Osteoblast (primary cell): ENCODE data around the gene PRKAG3. TPM values are rescaled to one million over a fixed set of nuclear protein-coding genes. Genes with fewer than 3 reads are reported as not detected.

Source experiments
- DNase-seq: peaks from one replicate; pipeline ENCODE4 v3.0.0; 2011; ENCODE audit warnings: low spot score, mixed read lengths; ENCODE audit not compliant: insufficient read length; ENCODE audit errors: missing footprints
- H2AFZ ChIP-seq: 2 replicates; pipeline ENCODE4 v1.6.0; 2011; ENCODE audit warnings: mild to moderate bottlenecking, low read length
- H3K27ac ChIP-seq: 2 replicates; pipeline ENCODE4 v1.5.1; 2011; ENCODE audit warnings: mild to moderate bottlenecking, low read depth, low read length, moderate library complexity
- H3K27me3 ChIP-seq: 2 replicates; pipeline ENCODE4 v1.6.0; 2012; ENCODE audit warnings: mild to moderate bottlenecking, control low read depth, inconsistent platforms, low read length, moderate library complexity; ENCODE audit not compliant: insufficient read depth
- H3K36me3 ChIP-seq: 2 replicates; pipeline ENCODE4 v1.5.1; 2011; ENCODE audit warnings: mild to moderate bottlenecking, low read length, control low read depth, moderate library complexity; ENCODE audit not compliant: insufficient read depth
- H3K4me1 ChIP-seq: 2 replicates; pipeline ENCODE4 v1.5.1; 2011; ENCODE audit warnings: mild to moderate bottlenecking, low read length, control low read depth, moderate library complexity; ENCODE audit not compliant: insufficient read depth
- H3K4me2 ChIP-seq: 2 replicates; pipeline ENCODE4 v1.6.0; 2011; ENCODE audit warnings: mild to moderate bottlenecking, low read length; ENCODE audit not compliant: insufficient read depth
- H3K4me3 ChIP-seq: fragments of 200-600 bp; sonication (generic); 3 replicates; pipeline ENCODE4 v1.5.1; 2012; ENCODE audit warnings: mild to moderate bottlenecking, low read length, inconsistent platforms; ENCODE audit not compliant: insufficient read depth
- H3K79me2 ChIP-seq: 2 replicates; pipeline ENCODE4 v1.6.0; 2012; ENCODE audit warnings: mild to moderate bottlenecking, low read length, control low read depth, inconsistent platforms; ENCODE audit not compliant: insufficient read depth
- H3K9me3 ChIP-seq: 2 replicates; pipeline ENCODE4 v1.5.1; 2011; ENCODE audit warnings: low read depth, low read length, control low read depth
- H4K20me1 ChIP-seq: 2 replicates; pipeline ENCODE4 v1.6.0; 2012; ENCODE audit warnings: mild to moderate bottlenecking, low read length, control low read depth; ENCODE audit not compliant: insufficient read depth
- CTCF ChIP-seq: IDR thresholded peaks from 2 replicates; pipeline ENCODE4 v1.5.1; 2011; ENCODE audit warnings: mild to moderate bottlenecking, low read depth, low read length, moderate library complexity; ENCODE audit errors: extremely low read depth
- total RNA-seq: library from RNA; depleted of rRNA; stranded (reverse); fragments of >200 nt; gene quantifications from 2 replicates; pipeline ENCODE4 v1.2.3, GENCODE V29; 2012

Gene PRKAG3
- total RNA-seq, 1 donor = under 0.01 TPM

GRCh38 chr2:218878926-218879761 is 47.5 kb upstream of the PRKAG3 start:
- Histone ChIP-seq H3K36me3 (no peaks in the 10 kb centered on the region), H3K4me2 (no peak overlapping the region), H3K27me3 (peaks cover 88% of the 10 kb centered on the region), H3K4me1 (no peaks in the 10 kb centered on the region), H3K4me3 (no peak overlapping the region), H4K20me1 (peaks cover 11% of the 10 kb centered on the region), H3K79me2 (no peaks in the 10 kb centered on the region), H3K27ac (no peak overlapping the region), H3K9me3 (no peaks in the 10 kb centered on the region), H2AFZ (no peak overlapping the region)
- DNase-seq = no peak
- TF ChIP-seq CTCF = no peak

- no peak for TF ChIP-seq CTCF
- no peaks in the 10 kb centered on the region for H3K4me1 ChIP-seq
- peaks cover 11% of the 10 kb centered on the region for H4K20me1 ChIP-seq
- no peak overlapping the region for H3K4me3 ChIP-seq
- no peak overlapping the region for H3K27ac ChIP-seq
- peaks cover 90% of the 10 kb centered on the region for H3K27me3 ChIP-seq
- no peaks in the 10 kb centered on the region for H3K79me2 ChIP-seq
- H3K9me3 ChIP-seq = no peaks in the 10 kb centered on the region
- no peak overlapping the region for H3K4me2 ChIP-seq
- no peaks in the 10 kb centered on the region for H3K36me3 ChIP-seq
- DNase-seq = no peak
- H2AFZ ChIP-seq = no peak overlapping the region
Measured at GRCh38 chr2:218878486-218878885, 46.9 kb upstream of the PRKAG3 start.

GRCh38 chr2:218877891-218878290 is 46.3 kb upstream of the PRKAG3 start:
- Histone ChIP-seq H3K27me3 (peaks cover 92% of the 10 kb centered on the region), H2AFZ (no peak overlapping the region), H3K4me1 (no peaks in the 10 kb centered on the region), H3K4me3 (no peak overlapping the region), H3K27ac (no peak overlapping the region), H3K4me2 (no peak overlapping the region), H3K36me3 (no peaks in the 10 kb centered on the region), H3K79me2 (no peaks in the 10 kb centered on the region), H4K20me1 (peaks cover 11% of the 10 kb centered on the region), H3K9me3 (no peaks in the 10 kb centered on the region)
- DNase-seq = no peak
- no peak for TF ChIP-seq CTCF

- Histone ChIP-seq H3K79me2 (no peaks in the 10 kb centered on the region), H4K20me1 (peaks cover 11% of the 10 kb centered on the region), H3K4me1 (no peaks in the 10 kb centered on the region), H3K4me3 (no peak overlapping the region), H3K27me3 (peaks cover 92% of the 10 kb centered on the region), H3K36me3 (no peaks in the 10 kb centered on the region), H3K4me2 (no peak overlapping the region), H3K27ac (no peak overlapping the region), H3K9me3 (no peaks in the 10 kb centered on the region), H2AFZ (no peak overlapping the region)
- no peak for TF ChIP-seq CTCF
- DNase-seq = no peak
Measured at GRCh38 chr2:218877331-218877730, 45.7 kb upstream of the PRKAG3 start.
